Progenitor cell of endocrine pancreas (in vitro differentiated cells): ENCODE results near the gene REV1. TPM values are rescaled to one million over a fixed set of nuclear protein-coding genes. Genes with fewer than 3 reads are reported as not detected.

Source experiments
- DNase-seq: peaks from one replicate; pipeline ENCODE4 v3.0.0; 2021; ENCODE audit warnings: low spot score; ENCODE audit not compliant: unreplicated experiment
- H3K27ac Mint-ChIP-seq: 2 replicates; pipeline ENCODE4 v1.8.0; 2021; ENCODE audit warnings: mild to moderate bottlenecking, moderate library complexity, mixed read lengths
- H3K27me3 Mint-ChIP-seq: 2 replicates; pipeline ENCODE4 v1.8.0; 2021; ENCODE audit warnings: mixed read lengths
- H3K36me3 Mint-ChIP-seq: 2 replicates; pipeline ENCODE4 v1.8.0; 2022; ENCODE audit warnings: mixed read lengths; ENCODE audit not compliant: insufficient read depth
- H3K4me1 Mint-ChIP-seq: 2 replicates; pipeline ENCODE4 v1.8.0; 2021; ENCODE audit warnings: low read depth, mixed read lengths
- H3K4me3 Mint-ChIP-seq: 2 replicates; pipeline ENCODE4 v1.8.0; 2021; ENCODE audit warnings: low read depth, mild to moderate bottlenecking, moderate library complexity, mixed read lengths
- H3K9me3 Mint-ChIP-seq: 2 replicates; pipeline ENCODE4 v1.8.0; 2021; ENCODE audit warnings: low read depth, mixed read lengths
- total RNA-seq: library from RNA; stranded (reverse); gene quantifications from 2 replicates; pipeline ENCODE4 v1.2.1, GENCODE V29; 2021
- TF ChIP-seq, protein P1 (sequence below): fragments of 200-600 bp; sonication (generic); IDR thresholded peaks from one replicate; pipeline ENCODE4 v1.5.0; 2021; ENCODE audit warnings: antibody characterized with exemption, mild to moderate bottlenecking; ENCODE audit not compliant: unreplicated experiment

The REV1 gene
- total RNA-seq, 1 donor from 2014 or later: 53.7 TPM

GRCh38 chr2:99450199-99450598 lies 39.6 kb downstream of the REV1 start:
- TF ChIP-seq, protein P1, sequence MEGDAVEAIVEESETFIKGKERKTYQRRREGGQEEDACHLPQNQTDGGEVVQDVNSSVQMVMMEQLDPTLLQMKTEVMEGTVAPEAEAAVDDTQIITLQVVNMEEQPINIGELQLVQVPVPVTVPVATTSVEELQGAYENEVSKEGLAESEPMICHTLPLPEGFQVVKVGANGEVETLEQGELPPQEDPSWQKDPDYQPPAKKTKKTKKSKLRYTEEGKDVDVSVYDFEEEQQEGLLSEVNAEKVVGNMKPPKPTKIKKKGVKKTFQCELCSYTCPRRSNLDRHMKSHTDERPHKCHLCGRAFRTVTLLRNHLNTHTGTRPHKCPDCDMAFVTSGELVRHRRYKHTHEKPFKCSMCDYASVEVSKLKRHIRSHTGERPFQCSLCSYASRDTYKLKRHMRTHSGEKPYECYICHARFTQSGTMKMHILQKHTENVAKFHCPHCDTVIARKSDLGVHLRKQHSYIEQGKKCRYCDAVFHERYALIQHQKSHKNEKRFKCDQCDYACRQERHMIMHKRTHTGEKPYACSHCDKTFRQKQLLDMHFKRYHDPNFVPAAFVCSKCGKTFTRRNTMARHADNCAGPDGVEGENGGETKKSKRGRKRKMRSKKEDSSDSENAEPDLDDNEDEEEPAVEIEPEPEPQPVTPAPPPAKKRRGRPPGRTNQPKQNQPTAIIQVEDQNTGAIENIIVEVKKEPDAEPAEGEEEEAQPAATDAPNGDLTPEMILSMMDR: no peak
- Mint-ChIP-seq H3K27ac (no peak overlapping the region), H3K36me3 (peaks cover 20% of the 10 kb centered on the region), H3K4me3 (no peak overlapping the region), H3K9me3 (no peaks in the 10 kb centered on the region), H3K27me3 (no peaks in the 10 kb centered on the region), H3K4me1 (no peaks in the 10 kb centered on the region)
- no peak for DNase-seq

DNA sequence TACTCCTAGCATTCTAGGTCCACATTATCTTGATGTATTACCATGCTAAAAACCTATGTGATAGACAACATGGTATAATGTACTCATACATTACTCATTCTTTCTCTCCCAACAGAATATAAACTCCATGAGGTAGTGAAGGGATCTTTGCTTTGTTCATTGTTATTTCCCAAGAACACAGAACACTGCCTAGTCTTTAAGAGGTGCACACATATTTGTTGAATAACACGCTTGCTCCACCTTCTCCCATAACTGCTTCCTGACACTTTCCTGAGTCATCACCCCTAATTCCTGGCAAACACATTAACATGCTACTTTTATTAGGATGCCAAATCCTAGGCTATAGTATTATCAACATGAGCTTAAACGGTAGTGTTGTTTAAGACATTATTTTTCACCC lies 41.3 kb downstream of the REV1 start:
- TF ChIP-seq, protein P1: no peak
- Mint-ChIP-seq H3K4me3 (no peak overlapping the region), H3K27me3 (no peaks in the 10 kb centered on the region), H3K27ac (no peak overlapping the region), H3K36me3 (peaks cover 17% of the 10 kb centered on the region), H3K9me3 (no peaks in the 10 kb centered on the region), H3K4me1 (no peaks in the 10 kb centered on the region)
- no peak for DNase-seq

- Mint-ChIP-seq H3K9me3 (no peaks in the 10 kb centered on the region), H3K27me3 (no peaks in the 10 kb centered on the region), H3K4me3 (no peak overlapping the region), H3K27ac (no peak overlapping the region), H3K4me1 (no peaks in the 10 kb centered on the region), H3K36me3 (peaks cover 13% of the 10 kb centered on the region)
- DNase-seq: no peak
- TF ChIP-seq, protein P1: no peak
Observed at GRCh38 chr2:99445065-99445464, 44.8 kb downstream of the REV1 start.

GRCh38 chr2:99444222-99444621 lies 45.6 kb downstream of the REV1 start:
- Mint-ChIP-seq H3K27ac (no peak overlapping the region), H3K36me3 (peaks cover 13% of the 10 kb centered on the region), H3K9me3 (no peaks in the 10 kb centered on the region)

GRCh38 chr2:99442837-99443236 lies 47.0 kb downstream of the REV1 start:
- Mint-ChIP-seq H3K9me3 (no peaks in the 10 kb centered on the region), H3K36me3 (peaks cover 7% of the 10 kb centered on the region), H3K4me1 (no peaks in the 10 kb centered on the region), H3K4me3 (no peak overlapping the region), H3K27me3 (no peaks in the 10 kb centered on the region), H3K27ac (no peak overlapping the region)
- TF ChIP-seq, protein P1: peak; percentile 30
- no peak for DNase-seq

More at GRCh38 chr2:99444222-99444621, 45.6 kb downstream of the REV1 start:
- no peaks in the 10 kb centered on the region for H3K4me1 Mint-ChIP-seq
- no peaks in the 10 kb centered on the region for H3K27me3 Mint-ChIP-seq
- H3K4me3 Mint-ChIP-seq: no peak overlapping the region
- no peak for DNase-seq
- TF ChIP-seq, protein P1: no peak
